DND-41 (cell line): ENCODE results near the gene CYTH4.

Source experiments
- ATAC-seq: fragments of 200-7000 bp; cut with Tn5 transposase; 3 replicates; pipeline ENCODE4 v1.9.1; 2021; ENCODE audit warnings: low read depth; ENCODE audit not compliant: insufficient read depth
- DNase-seq: peaks from one replicate; pipeline ENCODE4 v3.0.0-alpha.2; 2020
- H2AFZ ChIP-seq: 2 replicates; pipeline ENCODE4 v1.6.0; 2012; ENCODE audit warnings: low read depth, low read length
- H3K27ac ChIP-seq: 2 replicates; pipeline ENCODE4 v1.5.1; 2012; ENCODE audit warnings: low read length, inconsistent platforms
- H3K27me3 ChIP-seq: fragments of 200-600 bp; sonication (generic); 2 replicates; pipeline ENCODE4 v1.6.0; 2012; ENCODE audit warnings: low read length, mild to moderate bottlenecking, inconsistent platforms; ENCODE audit not compliant: insufficient read depth, poor library complexity
- H3K36me3 ChIP-seq: 2 replicates; pipeline ENCODE4 v1.5.1; 2012; ENCODE audit warnings: low read length, inconsistent platforms; ENCODE audit not compliant: insufficient read depth
- H3K4me1 ChIP-seq: 2 replicates; pipeline ENCODE4 v1.5.1; 2012; ENCODE audit warnings: mild to moderate bottlenecking, low read length; ENCODE audit not compliant: insufficient read depth
- H3K4me2 ChIP-seq: 2 replicates; pipeline ENCODE4 v1.6.0; 2012; ENCODE audit warnings: mild to moderate bottlenecking, moderate library complexity, low read length, inconsistent platforms; ENCODE audit not compliant: insufficient read depth
- H3K4me3 ChIP-seq, 2 experiments: fragments of 200-600 bp in 1 of 2; shearing (Covaris generic) in 1 of 2; 2 replicates each; pipeline ENCODE4 v1.5.1; 2012 to 2016; ENCODE audit warnings: inconsistent platforms in 2 of 2, low read length in 2 of 2, mild to moderate bottlenecking in 2 of 2, low read depth in 1 of 2, moderate library complexity in 1 of 2
- H3K79me2 ChIP-seq: 2 replicates; pipeline ENCODE4 v1.6.0; 2012; ENCODE audit warnings: low read length, inconsistent platforms; ENCODE audit not compliant: insufficient read depth
- H3K9ac ChIP-seq: 2 replicates; pipeline ENCODE4 v1.6.0; 2012; ENCODE audit warnings: low read depth, mild to moderate bottlenecking, inconsistent platforms, low read length, moderate library complexity
- H3K9me3 ChIP-seq: 2 replicates; pipeline ENCODE4 v1.5.1; 2012; ENCODE audit warnings: low read length, moderate library complexity, mild to moderate bottlenecking, inconsistent platforms; ENCODE audit not compliant: insufficient read depth, severe bottlenecking
- H4K20me1 ChIP-seq: 2 replicates; pipeline ENCODE4 v1.6.0; 2012; ENCODE audit warnings: low read length; ENCODE audit not compliant: insufficient read depth
- EZH2 ChIP-seq: IDR thresholded peaks from 3 replicates; pipeline ENCODE4 v1.6.1; 2012; ENCODE audit warnings: borderline replicate concordance, low read depth, mild to moderate bottlenecking, moderate library complexity, low read length, inconsistent platforms; ENCODE audit not compliant: severe bottlenecking
- TF ChIP-seq, protein P1 (sequence below): IDR thresholded peaks from 2 replicates; pipeline ENCODE4 v1.5.1; 2012; ENCODE audit warnings: borderline replicate concordance, low read length, moderate library complexity, mild to moderate bottlenecking; ENCODE audit not compliant: poor library complexity, severe bottlenecking; ENCODE audit errors: extremely low read depth

Gene CYTH4

DNA sequence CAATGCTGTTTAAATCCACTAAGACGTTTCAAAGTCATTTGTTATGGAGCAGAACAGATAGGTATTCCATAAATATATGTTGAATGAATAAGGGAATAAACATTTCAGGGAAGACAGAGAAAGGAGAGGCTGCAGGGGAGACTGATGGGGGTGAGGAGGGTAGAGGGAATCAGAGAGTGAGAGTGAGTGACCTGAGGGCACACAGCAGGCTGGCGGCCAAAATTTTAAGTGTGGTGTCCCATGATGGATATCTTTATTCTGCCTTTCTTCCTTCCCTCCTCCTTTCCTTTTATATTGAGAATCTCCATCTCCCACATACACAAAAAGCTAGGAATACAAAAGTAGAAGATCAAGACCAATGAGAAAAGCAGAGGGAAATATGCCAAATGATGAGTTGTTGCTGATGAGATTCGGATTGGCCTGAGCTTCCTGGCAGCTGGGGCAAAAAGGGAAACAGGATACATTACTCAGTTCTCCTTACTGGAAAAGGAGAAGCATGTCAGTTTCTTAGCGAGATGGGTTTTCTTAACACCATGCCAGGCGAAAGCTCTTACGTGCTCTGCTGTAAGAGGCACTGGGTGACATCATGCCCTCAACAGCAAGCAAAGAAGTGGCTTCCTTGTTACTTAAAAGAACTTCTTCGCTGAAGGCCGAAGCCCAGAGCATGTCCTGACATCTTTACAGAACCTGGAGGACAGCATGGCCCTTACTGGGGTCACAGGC, 11.2 kb upstream of the CYTH4 start:
- Histone ChIP-seq H3K79me2 (no peaks in the 10 kb centered on the region), H3K4me3 (no peak overlapping the region), H3K27ac (no peak overlapping the region), H2AFZ (no peak overlapping the region), H3K9me3 (no peaks in the 10 kb centered on the region), H3K27me3 (peaks cover 14% of the 10 kb centered on the region), H4K20me1 (no peaks in the 10 kb centered on the region), H3K36me3 (no peaks in the 10 kb centered on the region), H3K9ac (no peak overlapping the region), H3K4me2 (no peak overlapping the region), H3K4me1 (peaks cover 7% of the 10 kb centered on the region)
- ATAC-seq (no peak), DNase-seq (no peak)
- TF ChIP-seq, protein P1, sequence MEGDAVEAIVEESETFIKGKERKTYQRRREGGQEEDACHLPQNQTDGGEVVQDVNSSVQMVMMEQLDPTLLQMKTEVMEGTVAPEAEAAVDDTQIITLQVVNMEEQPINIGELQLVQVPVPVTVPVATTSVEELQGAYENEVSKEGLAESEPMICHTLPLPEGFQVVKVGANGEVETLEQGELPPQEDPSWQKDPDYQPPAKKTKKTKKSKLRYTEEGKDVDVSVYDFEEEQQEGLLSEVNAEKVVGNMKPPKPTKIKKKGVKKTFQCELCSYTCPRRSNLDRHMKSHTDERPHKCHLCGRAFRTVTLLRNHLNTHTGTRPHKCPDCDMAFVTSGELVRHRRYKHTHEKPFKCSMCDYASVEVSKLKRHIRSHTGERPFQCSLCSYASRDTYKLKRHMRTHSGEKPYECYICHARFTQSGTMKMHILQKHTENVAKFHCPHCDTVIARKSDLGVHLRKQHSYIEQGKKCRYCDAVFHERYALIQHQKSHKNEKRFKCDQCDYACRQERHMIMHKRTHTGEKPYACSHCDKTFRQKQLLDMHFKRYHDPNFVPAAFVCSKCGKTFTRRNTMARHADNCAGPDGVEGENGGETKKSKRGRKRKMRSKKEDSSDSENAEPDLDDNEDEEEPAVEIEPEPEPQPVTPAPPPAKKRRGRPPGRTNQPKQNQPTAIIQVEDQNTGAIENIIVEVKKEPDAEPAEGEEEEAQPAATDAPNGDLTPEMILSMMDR, result no peak
- no peak for TF ChIP-seq EZH2

- no peaks in the 10 kb centered on the region for H3K79me2 ChIP-seq
- H3K4me1 ChIP-seq, result no peaks in the 10 kb centered on the region
- H3K4me3 ChIP-seq, result no peak overlapping the region
- no peak for TF ChIP-seq EZH2
- TF ChIP-seq, protein P1, result no peak
- no peak overlapping the region for H3K9ac ChIP-seq
- H3K4me2 ChIP-seq, result no peak overlapping the region
- no peaks in the 10 kb centered on the region for H3K9me3 ChIP-seq
- H3K27ac ChIP-seq, result no peak overlapping the region
- peaks cover 14% of the 10 kb centered on the region for H3K27me3 ChIP-seq
- H2AFZ ChIP-seq, result no peak overlapping the region
- no peaks in the 10 kb centered on the region for H4K20me1 ChIP-seq
- ATAC-seq (no peak), DNase-seq (no peak)
- H3K36me3 ChIP-seq, result no peaks in the 10 kb centered on the region
These were observed 9.0 kb upstream of the CYTH4 start for GRCh38 chr22:37273126-37273845.

DNA sequence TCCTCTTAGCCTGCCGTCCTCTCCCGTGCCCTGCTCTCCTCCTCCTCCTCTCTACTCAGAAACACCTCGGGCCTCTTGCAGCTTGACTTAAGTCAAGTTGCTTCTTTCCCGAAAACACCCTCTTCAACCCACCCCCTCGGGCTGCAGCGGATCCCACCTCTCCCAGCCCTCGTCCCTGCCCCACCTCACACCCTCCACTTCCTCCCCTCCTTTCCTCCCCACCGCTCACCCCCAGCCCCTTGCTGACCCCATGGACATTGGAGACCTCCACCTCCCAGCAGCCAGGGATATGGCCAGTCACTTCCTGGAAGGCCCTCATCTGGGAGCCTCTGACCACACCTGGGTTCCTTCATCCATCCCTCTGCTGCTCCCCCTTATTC, 8.5 kb upstream of the CYTH4 start:
- H3K27ac ChIP-seq, result no peak overlapping the region
- H4K20me1 ChIP-seq, result no peaks in the 10 kb centered on the region
- no peak overlapping the region for H3K4me3 ChIP-seq
- no peak overlapping the region for H2AFZ ChIP-seq
- H3K4me2 ChIP-seq, result no peak overlapping the region
- H3K9me3 ChIP-seq, result no peaks in the 10 kb centered on the region
- H3K27me3 ChIP-seq, result peaks cover 14% of the 10 kb centered on the region
- DNase-seq, result no peak
- no peak for ATAC-seq
- H3K79me2 ChIP-seq, result no peaks in the 10 kb centered on the region
- no peaks in the 10 kb centered on the region for H3K36me3 ChIP-seq
- no peak for TF ChIP-seq EZH2
- TF ChIP-seq, protein P1, result no peak
- H3K9ac ChIP-seq, result no peak overlapping the region
- no peaks in the 10 kb centered on the region for H3K4me1 ChIP-seq
